OCI-LY1 (cell line): ENCODE results near the gene IGSF22.

Experiments used
- H2AFZ ChIP-seq: fragments of 200-600 bp; sonication (generic), shearing (Covaris generic); 2 replicates; pipeline ENCODE4 v1.6.0; 2014; ENCODE audit warnings: antibody characterized with exemption, mild to moderate bottlenecking, low read length
- H3F3A ChIP-seq: fragments of 200-600 bp; sonication (generic), shearing (Covaris generic); 2 replicates; pipeline ENCODE4 v1.6.0; 2014; ENCODE audit warnings: mild to moderate bottlenecking, antibody characterized with exemption, low read length, moderate library complexity; ENCODE audit not compliant: insufficient read depth
- H3K27ac ChIP-seq: fragments of 200-600 bp; sonication (generic); 2 replicates; pipeline ENCODE4 v1.5.1; 2014; ENCODE audit warnings: low read length, mixed run types, mild to moderate bottlenecking, low read depth; ENCODE audit not compliant: poor library complexity, severe bottlenecking
- H3K27me3 ChIP-seq: fragments of 200-600 bp; sonication (generic); 2 replicates; pipeline ENCODE4 v1.6.0; 2014; ENCODE audit warnings: antibody characterized with exemption, mild to moderate bottlenecking, low read length, moderate library complexity; ENCODE audit not compliant: insufficient read depth
- H3K36me3 ChIP-seq: fragments of 200-600 bp; sonication (generic); 2 replicates; pipeline ENCODE4 v1.6.1; 2014; ENCODE audit warnings: mild to moderate bottlenecking, antibody characterized with exemption, low read length, moderate library complexity, mixed read lengths; ENCODE audit not compliant: insufficient read depth
- H3K4me1 ChIP-seq: fragments of 200-600 bp; sonication (generic); 2 replicates; pipeline ENCODE4 v1.5.1; 2014; ENCODE audit warnings: mild to moderate bottlenecking, low read length, moderate library complexity; ENCODE audit not compliant: insufficient read depth, severe bottlenecking
- H3K4me2 ChIP-seq: fragments of 200-600 bp; sonication (generic), shearing (Covaris generic); 2 replicates; pipeline ENCODE4 v1.6.1; 2014; ENCODE audit warnings: low read length
- H3K4me3 ChIP-seq: fragments of 200-600 bp; sonication (generic); 2 replicates; pipeline ENCODE4 v1.5.1; 2014; ENCODE audit warnings: low read length, low read depth, mild to moderate bottlenecking, mixed read lengths; ENCODE audit not compliant: poor library complexity, severe bottlenecking
- H3K79me2 ChIP-seq: fragments of 200-600 bp; shearing (Covaris generic); 2 replicates; pipeline ENCODE4 v1.6.1; 2016; ENCODE audit warnings: mixed run types, low read length, mixed read lengths; ENCODE audit not compliant: insufficient read depth
- H3K9ac ChIP-seq: fragments of 200-600 bp; sonication (generic), shearing (Covaris generic); 2 replicates; pipeline ENCODE4 v1.6.1; 2014; ENCODE audit warnings: mild to moderate bottlenecking, low read length, mixed read lengths
- H3K9me2 ChIP-seq: fragments of 200-600 bp; sonication (generic), shearing (Covaris generic); 2 replicates; pipeline ENCODE4 v1.6.1; 2014; ENCODE audit warnings: low read depth, mild to moderate bottlenecking, low read length, mixed read lengths
- H3K9me3 ChIP-seq: fragments of 200-600 bp; shearing (Covaris generic); 2 replicates; pipeline ENCODE4 v1.6.1; 2014; ENCODE audit warnings: low read length, mixed read lengths
- H4K20me1 ChIP-seq: fragments of 200-600 bp; sonication (generic), shearing (Covaris generic); 2 replicates; pipeline ENCODE4 v1.6.0; 2016; ENCODE audit warnings: mild to moderate bottlenecking, low read length; ENCODE audit not compliant: insufficient read depth
- EZH2 ChIP-seq: fragments of 200-600 bp; sonication (generic), shearing (Covaris generic); IDR thresholded peaks from 2 replicates; pipeline ENCODE4 v1.8.0; 2017; ENCODE audit warnings: borderline replicate concordance, mixed run types, mild to moderate bottlenecking, antibody characterized with exemption, low read length, moderate library complexity, mixed read lengths
- TF ChIP-seq, protein P1 (sequence below): fragments of 200-600 bp; sonication (generic), shearing (Covaris generic); IDR thresholded peaks from 2 replicates; pipeline ENCODE4 v1.5.1; 2017; ENCODE audit warnings: mild to moderate bottlenecking, antibody characterized with exemption, low read length, moderate library complexity, mixed read lengths

Gene IGSF22

DNA sequence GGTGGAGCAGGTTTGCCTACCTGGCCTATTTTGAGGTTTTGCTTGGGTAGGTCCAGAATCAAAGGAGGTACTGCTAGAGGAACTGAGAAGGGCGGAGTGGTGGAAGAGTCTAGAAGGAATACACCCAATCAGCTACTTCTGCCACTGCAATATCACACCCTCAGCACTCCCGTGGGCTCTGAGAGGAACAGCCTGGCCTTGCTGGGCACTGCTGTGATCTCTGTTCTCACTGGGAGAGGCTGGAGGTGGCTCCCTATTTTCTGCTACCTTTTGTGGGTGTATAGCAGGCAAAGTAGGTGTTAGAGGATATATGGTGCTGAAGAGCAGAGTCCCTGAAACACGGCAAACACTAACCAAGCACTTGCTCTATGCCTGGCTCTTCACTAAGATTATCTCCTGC is 25.0 kb upstream of the IGSF22 start:
- Histone ChIP-seq H3K9me2 (no peaks in the 10 kb centered on the region), H3K9ac (no peak overlapping the region), H4K20me1 (no peaks in the 10 kb centered on the region), H3K79me2 (no peaks in the 10 kb centered on the region), H3F3A (no peaks in the 10 kb centered on the region), H3K4me2 (no peak overlapping the region), H3K27me3 (no peaks in the 10 kb centered on the region), H3K27ac (no peak overlapping the region), H3K36me3 (no peaks in the 10 kb centered on the region), H2AFZ (no peak overlapping the region), H3K4me3 (no peak overlapping the region), H3K9me3 (no peaks in the 10 kb centered on the region), H3K4me1 (no peaks in the 10 kb centered on the region)
- TF ChIP-seq EZH2 = no peak
- TF ChIP-seq, protein P1, sequence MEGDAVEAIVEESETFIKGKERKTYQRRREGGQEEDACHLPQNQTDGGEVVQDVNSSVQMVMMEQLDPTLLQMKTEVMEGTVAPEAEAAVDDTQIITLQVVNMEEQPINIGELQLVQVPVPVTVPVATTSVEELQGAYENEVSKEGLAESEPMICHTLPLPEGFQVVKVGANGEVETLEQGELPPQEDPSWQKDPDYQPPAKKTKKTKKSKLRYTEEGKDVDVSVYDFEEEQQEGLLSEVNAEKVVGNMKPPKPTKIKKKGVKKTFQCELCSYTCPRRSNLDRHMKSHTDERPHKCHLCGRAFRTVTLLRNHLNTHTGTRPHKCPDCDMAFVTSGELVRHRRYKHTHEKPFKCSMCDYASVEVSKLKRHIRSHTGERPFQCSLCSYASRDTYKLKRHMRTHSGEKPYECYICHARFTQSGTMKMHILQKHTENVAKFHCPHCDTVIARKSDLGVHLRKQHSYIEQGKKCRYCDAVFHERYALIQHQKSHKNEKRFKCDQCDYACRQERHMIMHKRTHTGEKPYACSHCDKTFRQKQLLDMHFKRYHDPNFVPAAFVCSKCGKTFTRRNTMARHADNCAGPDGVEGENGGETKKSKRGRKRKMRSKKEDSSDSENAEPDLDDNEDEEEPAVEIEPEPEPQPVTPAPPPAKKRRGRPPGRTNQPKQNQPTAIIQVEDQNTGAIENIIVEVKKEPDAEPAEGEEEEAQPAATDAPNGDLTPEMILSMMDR = no peak

DNA sequence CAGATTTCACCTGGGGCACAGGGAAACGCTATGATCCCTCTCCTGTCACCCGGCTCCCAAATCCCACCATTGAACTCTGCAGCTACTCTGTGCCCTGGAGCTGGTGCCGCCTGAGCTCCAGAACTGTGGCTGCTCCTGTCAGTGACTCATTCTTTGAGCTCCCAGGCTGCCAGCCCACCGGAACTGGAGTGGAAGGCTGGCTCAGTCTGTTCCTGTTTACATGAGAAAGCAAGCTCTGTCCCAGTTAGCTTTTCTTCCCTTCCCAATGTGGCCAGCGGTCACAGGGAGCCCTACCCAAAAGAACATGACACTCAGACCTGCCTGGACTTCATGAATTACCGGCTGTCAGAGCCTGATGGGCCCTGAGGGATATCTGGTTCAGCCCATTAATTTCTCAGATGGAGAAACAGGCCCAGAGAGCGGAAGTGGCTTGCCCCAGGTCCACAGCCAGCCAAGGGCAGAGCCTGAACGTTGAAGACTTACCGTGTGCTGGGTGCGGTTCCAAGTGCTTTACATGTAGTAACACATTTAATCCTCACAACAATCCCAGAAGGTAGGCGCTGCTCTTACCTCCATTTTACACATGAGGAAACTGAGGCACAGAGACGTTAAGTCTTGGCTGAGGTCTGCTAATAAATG is 23.8 kb upstream of the IGSF22 start:
- Histone ChIP-seq H3F3A (no peaks in the 10 kb centered on the region), H3K27ac (no peak overlapping the region), H3K79me2 (no peaks in the 10 kb centered on the region), H3K36me3 (no peaks in the 10 kb centered on the region), H3K9ac (no peak overlapping the region), H3K9me2 (no peaks in the 10 kb centered on the region), H2AFZ (no peak overlapping the region), H3K27me3 (no peaks in the 10 kb centered on the region), H4K20me1 (no peaks in the 10 kb centered on the region), H3K4me3 (no peak overlapping the region), H3K9me3 (no peaks in the 10 kb centered on the region), H3K4me2 (no peak overlapping the region), H3K4me1 (no peaks in the 10 kb centered on the region)
- TF ChIP-seq, protein P1 = no peak
- no peak for TF ChIP-seq EZH2

DNA sequence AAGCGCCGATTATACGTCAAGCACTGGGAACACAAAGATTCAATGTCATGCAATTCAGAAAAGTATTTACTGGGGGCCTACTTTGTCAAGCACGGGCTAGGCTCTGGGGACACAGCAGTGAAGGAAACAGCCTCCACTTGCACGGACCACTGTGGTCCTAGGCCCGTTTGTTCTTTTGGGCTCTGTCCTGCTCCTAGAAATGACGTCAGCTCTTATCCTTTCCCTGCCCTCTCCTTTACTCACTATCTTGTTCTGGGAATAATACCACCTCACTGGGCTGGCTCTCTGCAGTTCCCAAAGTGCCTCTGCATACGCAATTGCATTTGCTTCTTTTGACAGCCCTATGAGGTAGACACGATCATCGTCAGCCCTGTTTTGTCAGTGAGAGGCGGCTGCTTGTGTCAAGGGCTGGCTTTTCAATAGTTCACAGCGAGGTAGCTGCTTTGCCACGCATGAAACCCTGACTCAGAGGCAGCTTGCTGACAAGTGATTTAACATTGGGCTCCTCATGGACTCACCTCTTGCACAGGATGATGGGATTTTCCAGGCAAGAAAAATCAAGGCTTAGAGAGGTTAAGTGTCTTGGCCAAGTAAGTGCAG is 22.9 kb upstream of the IGSF22 start:
- no peaks in the 10 kb centered on the region for H3K9me3 ChIP-seq
- H2AFZ ChIP-seq = no peak overlapping the region
- H4K20me1 ChIP-seq = no peaks in the 10 kb centered on the region
- no peaks in the 10 kb centered on the region for H3K9me2 ChIP-seq
- no peaks in the 10 kb centered on the region for H3K79me2 ChIP-seq
- H3K27ac ChIP-seq = no peak overlapping the region
- TF ChIP-seq, protein P1 = no peak
- no peak for TF ChIP-seq EZH2
- no peak overlapping the region for H3K4me2 ChIP-seq
- no peak overlapping the region for H3K9ac ChIP-seq
- no peaks in the 10 kb centered on the region for H3F3A ChIP-seq
- no peak overlapping the region for H3K4me3 ChIP-seq
- H3K36me3 ChIP-seq = no peaks in the 10 kb centered on the region
- H3K27me3 ChIP-seq = 0 out of 2 replicates have a peak, but pooled peaks cover 4% of the 10 kb centered on the region
- H3K4me1 ChIP-seq = no peaks in the 10 kb centered on the region
